NOMO-1 (cell line): ENCODE data around the gene NLRC5.
A peak's percentile ranks its signal among the peaks of the same experiment; 100 is the strongest.
"Not testable (repeated sequence)": the region's sequence is repeated elsewhere in the genome, so short reads cannot be mapped to it uniquely, and the experiment has no call there.

Experiments used
- DNase-seq, 2 experiments: peaks; one replicate each; lab custom pipeline; 2025; ENCODE audit not compliant: unreplicated experiment in 2 of 2; lab: John Stamatoyannopoulos, UW

The NLRC5 gene

GRCh38 chr16:56981729-56982271, 7.6 kb upstream of the NLRC5 start:
- DNase-seq = no peak

GRCh38 chr16:56982695-56983094, 6.7 kb upstream of the NLRC5 start:
- no peak for DNase-seq

GRCh38 chr16:56983211-56983751, 6.1 kb upstream of the NLRC5 start:
- no peak for DNase-seq

- no peak for DNase-seq
Measured at GRCh38 chr16:56984639-56985038, 4.7 kb upstream of the NLRC5 start.

GRCh38 chr16:56985288-56985961, 3.9 kb upstream of the NLRC5 start:
- DNase-seq = peak in 1 of 2 experiments; percentile 10

- no peak for DNase-seq
Measured at GRCh38 chr16:56985962-56986360, 3.4 kb upstream of the NLRC5 start.

- no peak for DNase-seq
Measured at GRCh38 chr16:56986361-56986760, 3.0 kb upstream of the NLRC5 start.

- DNase-seq = not testable (repeated sequence)
Measured at GRCh38 chr16:56986908-56987307, 2.4 kb upstream of the NLRC5 start.

GRCh38 chr16:56987692-56988091, 1.7 kb upstream of the NLRC5 start:
- no peak for DNase-seq

- DNase-seq = no peak
Measured at GRCh38 chr16:56988161-56988947, 1.0 kb upstream of the NLRC5 start.

GRCh38 chr16:56989988-56990387, 631 bp downstream of the NLRC5 start:
- no peak for DNase-seq

GRCh38 chr16:56990407-56991286, 1.3 kb downstream of the NLRC5 start:
- no peak for DNase-seq

GRCh38 chr16:56992431-56992830, 3.1 kb downstream of the NLRC5 start:
- DNase-seq = not testable (repeated sequence)

GRCh38 chr16:56993204-56993603, 3.8 kb downstream of the NLRC5 start:
- no peak for DNase-seq

- DNase-seq = no peak
Measured at GRCh38 chr16:56994311-56994710, 5.0 kb downstream of the NLRC5 start.

- DNase-seq = no peak
Measured at GRCh38 chr16:56995136-56995805, 5.9 kb downstream of the NLRC5 start.

GRCh38 chr16:56997264-56997663, 7.9 kb downstream of the NLRC5 start:
- no peak for DNase-seq

GRCh38 chr16:56997931-56998330, 8.6 kb downstream of the NLRC5 start:
- no peak for DNase-seq

- no peak for DNase-seq
Measured at GRCh38 chr16:56998352-56998751, 9.0 kb downstream of the NLRC5 start.

- no peak for DNase-seq
Measured at GRCh38 chr16:56998861-56999260, 9.5 kb downstream of the NLRC5 start.
